ENCODE results near the gene RNF14.
"Not testable (repeated sequence)": the region's sequence is repeated elsewhere in the genome, so short reads cannot be mapped to it uniquely, and the experiment has no call there.

The RNF14 gene

DNA sequence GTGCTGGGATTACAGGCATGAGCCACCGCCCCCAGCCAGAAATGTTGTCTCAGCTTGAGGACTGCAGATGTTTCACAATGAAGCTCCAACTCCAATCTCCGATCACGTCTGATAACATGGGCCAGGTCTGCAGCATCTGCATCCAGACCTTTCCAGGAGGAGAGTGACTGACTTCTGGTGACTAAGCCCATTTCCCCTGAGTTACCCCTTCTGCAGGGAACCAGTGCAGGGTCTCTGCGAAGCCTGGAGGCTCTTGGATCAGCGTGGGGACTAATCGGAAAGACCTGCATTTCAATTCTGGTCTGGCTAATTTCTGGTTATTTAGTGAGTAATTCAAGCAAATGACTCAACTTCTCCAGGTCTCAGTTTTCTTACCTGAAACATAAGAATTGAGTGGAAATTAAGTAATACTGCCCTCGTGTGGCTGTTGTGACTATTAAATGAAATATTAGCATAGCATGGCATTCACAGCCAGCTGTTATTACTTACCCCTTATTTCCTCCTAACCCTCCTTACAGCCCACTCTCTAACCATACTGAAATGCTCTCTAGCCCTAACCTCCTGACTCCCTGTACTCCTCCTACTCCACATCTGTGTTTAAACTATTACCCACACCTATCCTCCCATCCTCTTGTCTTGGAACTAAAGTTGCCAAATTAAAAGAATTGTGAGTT is 46.1 kb downstream of the RNF14 start:
- no peak for DNase-seq (ENCODE audit: low read depth)

- peak; percentile 20 for DNase-seq (ENCODE audit: low read depth)
These were observed 47.1 kb downstream of the RNF14 start for GRCh38 chr5:142015781-142016533.

GRCh38 chr5:142016556-142016955 is 47.7 kb downstream of the RNF14 start:
- no peak for DNase-seq (ENCODE audit: low read depth)

DNA sequence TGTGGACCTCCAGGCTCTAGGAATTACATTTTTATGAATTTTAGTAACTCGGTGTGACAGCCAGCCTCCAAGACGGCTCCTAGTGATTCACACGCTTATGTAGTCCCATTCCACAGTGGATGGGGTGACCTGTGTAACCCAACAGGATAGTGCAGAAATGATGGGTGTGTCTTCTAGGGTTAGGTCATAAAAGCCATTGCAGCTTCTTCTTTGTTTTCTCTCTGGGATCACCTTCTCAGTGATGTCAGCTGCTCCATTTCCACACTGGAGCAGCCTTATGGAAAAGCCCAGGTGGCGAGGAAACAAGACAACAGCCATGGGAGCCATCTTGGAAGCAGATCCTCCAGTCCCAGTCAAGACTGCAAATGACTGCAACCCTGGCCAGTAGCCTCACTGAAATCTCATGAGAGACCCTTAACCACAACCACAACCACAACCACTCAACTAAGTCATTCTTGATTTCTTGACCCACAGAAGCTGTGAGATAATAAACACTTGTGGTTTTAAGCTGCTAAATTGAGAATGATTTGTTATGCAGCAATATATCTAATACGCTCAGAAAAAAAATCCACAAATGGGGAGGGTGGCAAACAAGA is 49.0 kb downstream of the RNF14 start:
- no peak for DNase-seq (ENCODE audit: low read depth)

GRCh38 chr5:142020122-142020659 is 51.3 kb downstream of the RNF14 start:
- DNase-seq (ENCODE audit: low read depth), result no peak

DNA sequence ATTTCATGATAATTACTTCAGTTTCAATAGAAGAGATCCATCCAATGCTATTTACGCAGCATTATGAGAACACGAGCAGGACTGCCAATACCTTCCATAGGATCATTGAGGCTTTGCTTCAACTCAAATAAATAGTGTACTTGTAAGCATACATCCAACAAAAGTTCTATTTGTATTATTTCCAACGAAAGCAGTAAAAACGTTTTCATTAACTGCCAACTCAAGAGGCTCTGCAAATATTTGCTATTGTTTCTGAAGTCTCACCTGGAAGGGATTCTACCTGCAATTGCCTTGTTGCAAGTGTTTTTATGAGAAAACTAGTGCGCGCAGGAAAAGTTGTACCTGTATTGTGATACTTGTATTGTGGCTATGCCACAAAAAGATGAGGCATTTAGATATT is 54.9 kb downstream of the RNF14 start:
- DNase-seq (ENCODE audit: low read depth), result no peak

- peak; percentile 70 for DNase-seq (ENCODE audit: low read depth)
These were observed 55.9 kb downstream of the RNF14 start for GRCh38 chr5:142024771-142025304.

- no peak for DNase-seq (ENCODE audit: low read depth)
These were observed 56.7 kb downstream of the RNF14 start for GRCh38 chr5:142025637-142026036.

GRCh38 chr5:142032150-142032549 is 63.2 kb downstream of the RNF14 start:
- DNase-seq (ENCODE audit: low read depth), result no peak

GRCh38 chr5:142032747-142033631 is 64.1 kb downstream of the RNF14 start:
- no peak for DNase-seq (ENCODE audit: low read depth)

- DNase-seq (ENCODE audit: low read depth), result not testable (repeated sequence)
These were observed 65.0 kb downstream of the RNF14 start for GRCh38 chr5:142033632-142034567.

DNA sequence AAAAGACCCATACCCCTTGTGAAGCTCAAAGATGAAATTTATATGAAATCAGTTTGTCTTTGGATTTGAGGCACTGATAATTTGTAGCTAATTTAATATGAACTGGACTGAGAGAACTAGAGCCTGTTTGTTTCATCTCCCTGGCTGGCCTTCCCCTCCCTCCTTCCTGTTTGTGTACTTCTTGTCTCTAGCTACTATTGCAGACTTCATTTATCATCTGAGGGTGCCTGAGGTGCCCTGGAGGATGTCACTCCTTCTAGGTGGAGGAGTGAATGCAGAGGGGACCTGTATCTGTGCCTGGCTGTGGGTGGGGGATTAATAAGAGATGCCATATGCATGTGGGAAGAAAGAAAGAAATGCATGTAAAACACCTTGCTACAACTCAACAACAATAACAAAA is 66.1 kb downstream of the RNF14 start:
- DNase-seq (ENCODE audit: low read depth), result no peak

GRCh38 chr5:142036918-142037317 is 68.0 kb downstream of the RNF14 start:
- no peak for DNase-seq (ENCODE audit: low read depth)

GRCh38 chr5:142037599-142037998 is 68.7 kb downstream of the RNF14 start:
- not testable (repeated sequence) for DNase-seq (ENCODE audit: low read depth)

DNA sequence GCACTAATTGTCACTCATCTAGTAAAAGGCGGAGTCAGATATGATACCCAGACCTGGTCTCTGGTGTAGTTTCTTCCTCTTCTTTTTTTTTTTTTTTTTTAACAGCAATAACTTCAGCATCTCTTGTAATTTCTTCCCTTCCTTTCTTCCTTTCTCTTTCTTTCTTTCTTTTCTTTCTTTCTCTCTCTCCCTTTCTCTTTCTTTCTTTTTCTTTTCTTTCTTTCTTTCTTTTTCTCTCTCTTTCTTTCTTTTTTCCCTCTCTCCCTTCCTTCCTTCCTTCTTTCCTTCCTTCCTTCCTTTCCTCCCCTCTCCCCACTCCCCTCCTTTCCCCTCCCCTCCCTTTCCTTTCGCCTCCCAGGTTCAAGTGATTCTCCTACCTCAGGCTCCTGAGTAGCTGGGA is 69.8 kb downstream of the RNF14 start:
- no peak for DNase-seq (ENCODE audit: low read depth)
